GM21390 (cell line): ENCODE measurements around the gene ZNF45.
"Not testable (repeated sequence)": the region's sequence is repeated elsewhere in the genome, so short reads cannot be mapped to it uniquely, and the experiment has no call there.

Source experiments
- ATAC-seq: cut with Tn5 transposase; IDR thresholded peaks from one replicate; pipeline ENCODE4 v1.9.1; 2021; ENCODE audit not compliant: unreplicated experiment

ZNF45 gene

DNA sequence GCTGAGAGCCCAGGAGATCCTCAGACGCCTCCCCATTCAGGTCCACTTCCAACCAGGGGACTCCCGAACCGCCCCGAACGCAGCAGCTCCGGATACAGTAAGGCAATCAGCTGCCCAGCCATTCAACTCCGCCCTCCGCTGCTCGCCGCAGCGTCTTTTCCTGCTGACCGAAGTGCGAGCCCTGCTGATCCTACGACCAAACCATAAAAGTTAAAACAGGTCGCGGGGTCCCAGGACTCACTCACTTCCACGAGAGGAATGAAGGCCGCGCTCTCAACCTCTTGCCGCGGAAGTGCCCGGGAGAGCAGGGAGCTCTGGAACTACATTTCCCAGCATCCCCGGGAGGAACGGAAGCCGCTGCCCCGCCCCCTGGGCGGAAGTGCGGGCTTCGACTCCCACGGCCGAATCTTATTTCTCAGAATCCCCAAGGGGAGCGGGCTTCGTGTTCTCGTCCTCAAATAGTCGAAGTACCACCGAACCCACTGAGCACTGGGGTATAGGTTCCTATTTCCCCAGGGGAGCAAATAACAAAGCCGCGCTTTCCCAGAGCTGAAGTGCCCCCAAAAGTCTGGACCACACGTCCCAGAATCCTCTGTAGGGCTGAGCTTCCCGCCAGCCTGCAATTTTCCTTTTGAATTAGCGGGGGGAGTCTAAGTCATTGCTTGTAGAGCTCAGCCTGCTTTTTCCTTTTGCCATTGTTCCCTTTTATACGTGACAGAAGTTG is at the start of gene ZNF45:
ZNF45 (minus strand) TSS at position 298 of the 724 bp plus-strand sequence. CDS start 13,097 bp downstream, outside the sequence.
- peak; percentile 95 for ATAC-seq

DNA sequence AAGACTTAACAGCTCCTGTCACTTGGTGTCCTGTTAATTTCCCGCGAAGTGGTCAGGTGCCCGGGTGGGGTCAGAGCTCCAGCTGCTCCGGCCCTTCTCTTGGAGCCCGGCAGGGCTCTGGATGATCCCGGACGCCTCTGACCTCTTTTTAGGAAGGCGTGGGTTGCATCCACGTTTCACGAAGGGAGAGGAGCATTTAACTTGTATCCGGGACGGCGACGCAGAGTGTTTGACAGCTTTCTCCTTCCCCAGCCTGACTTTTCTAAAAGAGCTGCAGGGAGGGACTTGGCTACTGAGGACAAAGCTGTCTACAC is 49.6 kb upstream of the ZNF45 start:
- ATAC-seq: no peak

DNA sequence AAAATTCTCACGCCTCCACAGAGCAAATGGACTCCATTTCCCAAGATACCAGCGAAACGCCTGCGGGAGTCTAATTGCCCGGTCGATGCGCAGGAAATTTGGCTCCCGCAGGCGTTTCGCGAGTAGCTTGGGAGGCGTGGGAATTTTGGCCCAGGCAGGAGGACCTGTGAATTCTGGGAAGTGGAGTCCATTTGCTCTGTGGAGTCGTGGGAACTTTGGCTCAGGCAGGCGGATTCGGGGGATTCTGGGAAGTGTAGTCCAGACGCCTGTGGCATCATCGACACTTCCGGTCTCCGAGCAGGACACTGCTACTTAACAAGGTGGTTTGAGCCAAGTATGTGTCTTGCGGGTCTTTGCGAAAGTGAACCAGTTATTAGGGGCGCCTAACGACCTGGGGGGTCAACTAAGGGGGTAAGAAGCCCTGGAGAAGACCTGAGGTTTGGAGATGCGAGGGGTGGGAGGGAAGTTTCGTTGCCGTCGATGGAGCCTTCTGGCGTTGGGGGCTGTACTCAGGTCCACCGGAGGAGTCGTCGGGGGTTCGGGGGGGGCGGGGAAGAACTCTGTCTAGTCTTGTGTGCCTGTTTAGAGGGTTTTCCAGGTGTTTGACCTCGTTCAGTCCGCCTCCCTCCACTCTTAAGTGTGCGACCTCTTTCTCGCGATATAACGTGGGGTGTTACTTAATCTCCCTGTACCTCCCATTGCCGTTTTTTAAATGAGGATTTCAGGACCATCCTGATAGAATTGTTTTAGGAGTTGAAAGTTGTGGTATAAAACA is 49.0 kb upstream of the ZNF45 start, which contains the start of gene ZNF155:
ZNF155 (plus strand) TSS at position 277 of the 775 bp plus-strand sequence. CDS start 4,356 bp downstream, outside the sequence.
- peak; percentile 90 for ATAC-seq

DNA sequence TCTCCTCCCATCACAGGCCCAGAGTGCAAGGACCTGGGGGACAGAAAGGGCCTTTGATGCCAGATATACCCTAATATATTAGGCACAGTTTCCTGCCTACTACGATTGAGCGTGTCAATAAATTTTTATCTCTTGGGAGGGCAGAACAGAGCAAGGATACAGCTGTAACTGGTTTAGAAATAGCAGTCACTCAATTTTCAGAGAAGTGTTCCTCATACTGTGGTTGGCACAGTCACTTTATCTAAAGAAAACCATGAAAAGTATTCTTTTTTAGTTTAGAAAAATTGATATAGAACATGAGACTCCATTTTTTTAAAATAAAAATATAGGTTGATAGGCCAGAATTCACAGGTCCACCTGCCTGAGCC is 48.4 kb upstream of the ZNF45 start:
- peak; percentile 27 for ATAC-seq

DNA sequence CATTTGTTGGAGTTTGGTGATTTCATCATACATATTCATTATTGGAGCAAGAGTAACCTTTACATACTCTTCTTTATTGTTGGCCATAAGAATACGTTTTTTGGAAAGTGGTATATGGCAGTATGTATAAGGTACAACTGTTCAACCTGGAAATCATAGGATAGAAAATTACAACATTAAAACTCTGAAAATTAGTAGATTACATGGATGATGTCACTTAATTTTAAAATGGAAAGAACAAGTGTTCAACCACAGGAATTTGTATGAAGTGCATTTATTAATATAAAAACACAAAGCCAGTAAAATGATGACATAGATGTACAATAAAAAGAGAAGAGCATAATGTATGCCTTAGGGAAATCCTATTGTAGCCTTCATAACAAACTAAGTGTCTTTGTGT is 41.6 kb upstream of the ZNF45 start:
- no peak for ATAC-seq

DNA sequence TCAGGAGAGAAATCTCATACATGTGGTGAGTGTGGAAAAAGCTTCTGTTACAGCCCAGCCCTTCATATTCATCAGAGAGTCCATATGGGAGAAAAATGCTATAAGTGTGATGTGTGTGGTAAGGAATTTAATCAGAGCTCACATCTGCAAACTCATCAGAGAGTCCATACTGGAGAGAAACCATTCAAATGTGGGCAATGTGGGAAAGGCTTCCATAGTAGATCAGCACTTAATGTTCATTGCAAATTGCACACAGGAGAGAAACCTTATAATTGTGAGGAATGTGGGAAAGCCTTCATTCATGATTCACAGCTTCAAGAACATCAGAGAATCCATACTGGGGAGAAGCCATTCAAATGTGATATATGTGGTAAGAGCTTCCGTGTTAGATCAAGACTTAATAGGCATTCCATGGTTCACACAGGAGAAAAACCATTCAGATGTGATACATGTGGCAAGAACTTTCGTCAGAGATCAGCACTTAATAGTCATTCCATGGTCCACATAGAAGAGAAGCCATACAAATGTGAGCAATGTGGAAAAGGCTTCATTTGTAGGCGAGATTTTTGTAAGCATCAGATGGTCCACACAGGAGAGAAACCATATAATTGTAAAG is 31.1 kb upstream of the ZNF45 start:
- ATAC-seq: no peak

DNA sequence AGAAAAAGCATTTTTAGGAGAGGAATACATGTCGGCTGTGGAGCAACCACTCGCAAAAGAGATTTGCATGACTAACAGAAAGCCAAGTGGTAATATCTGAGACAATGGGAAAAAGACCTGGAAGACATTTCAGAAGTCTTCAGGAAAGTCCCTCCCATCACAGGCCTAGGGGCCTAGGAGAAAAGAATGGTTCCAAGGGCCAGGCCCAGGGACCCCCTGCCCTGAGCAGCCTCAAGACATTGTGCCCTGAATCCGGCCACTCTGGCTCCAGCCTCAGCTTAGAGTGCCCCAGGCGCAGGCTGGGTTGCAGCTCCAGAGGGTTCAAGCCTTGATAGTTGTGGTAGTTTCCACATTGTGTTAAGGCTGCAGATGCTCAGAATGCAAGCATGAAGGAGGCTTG is 25.3 kb upstream of the ZNF45 start:
- ATAC-seq: no peak

DNA sequence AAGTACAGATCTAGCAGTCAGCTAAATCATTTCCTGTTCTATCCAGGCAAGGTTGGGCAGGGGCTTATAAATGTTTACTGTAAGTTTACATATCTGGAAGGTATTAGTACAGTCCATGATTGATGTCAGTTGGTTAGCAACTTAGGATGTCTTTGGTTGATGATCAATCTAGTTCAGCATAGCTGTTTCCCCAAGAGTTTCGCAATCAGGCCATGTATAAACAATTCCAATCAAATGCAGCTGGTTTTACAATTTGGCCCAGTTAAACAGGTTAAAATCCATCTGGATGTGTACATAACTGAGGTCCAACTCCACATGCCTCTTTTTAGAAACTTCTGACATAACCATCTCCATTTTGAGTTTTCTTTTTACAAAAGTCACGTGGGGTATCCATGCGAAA is 22.8 kb upstream of the ZNF45 start:
- ATAC-seq: no peak

DNA sequence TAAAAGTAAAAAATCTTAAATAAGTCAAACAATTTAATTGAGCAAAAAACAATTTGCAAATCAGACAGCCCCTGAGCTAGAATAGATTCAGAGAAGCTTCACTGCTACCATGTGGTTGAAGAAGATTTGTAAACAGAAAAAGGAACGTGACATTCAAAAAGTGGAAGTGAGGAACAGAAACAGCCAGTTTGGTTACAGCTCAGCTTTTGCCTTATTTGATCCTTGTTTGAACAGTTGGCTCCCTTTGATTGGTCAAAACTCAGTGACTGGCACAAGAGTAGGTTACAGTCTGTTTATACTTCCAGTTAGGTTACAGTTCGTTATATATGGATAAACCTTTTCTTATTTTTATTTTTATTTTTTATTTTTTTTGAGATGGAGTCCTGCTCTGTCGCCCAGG is 21.7 kb upstream of the ZNF45 start:
- no peak for ATAC-seq

DNA sequence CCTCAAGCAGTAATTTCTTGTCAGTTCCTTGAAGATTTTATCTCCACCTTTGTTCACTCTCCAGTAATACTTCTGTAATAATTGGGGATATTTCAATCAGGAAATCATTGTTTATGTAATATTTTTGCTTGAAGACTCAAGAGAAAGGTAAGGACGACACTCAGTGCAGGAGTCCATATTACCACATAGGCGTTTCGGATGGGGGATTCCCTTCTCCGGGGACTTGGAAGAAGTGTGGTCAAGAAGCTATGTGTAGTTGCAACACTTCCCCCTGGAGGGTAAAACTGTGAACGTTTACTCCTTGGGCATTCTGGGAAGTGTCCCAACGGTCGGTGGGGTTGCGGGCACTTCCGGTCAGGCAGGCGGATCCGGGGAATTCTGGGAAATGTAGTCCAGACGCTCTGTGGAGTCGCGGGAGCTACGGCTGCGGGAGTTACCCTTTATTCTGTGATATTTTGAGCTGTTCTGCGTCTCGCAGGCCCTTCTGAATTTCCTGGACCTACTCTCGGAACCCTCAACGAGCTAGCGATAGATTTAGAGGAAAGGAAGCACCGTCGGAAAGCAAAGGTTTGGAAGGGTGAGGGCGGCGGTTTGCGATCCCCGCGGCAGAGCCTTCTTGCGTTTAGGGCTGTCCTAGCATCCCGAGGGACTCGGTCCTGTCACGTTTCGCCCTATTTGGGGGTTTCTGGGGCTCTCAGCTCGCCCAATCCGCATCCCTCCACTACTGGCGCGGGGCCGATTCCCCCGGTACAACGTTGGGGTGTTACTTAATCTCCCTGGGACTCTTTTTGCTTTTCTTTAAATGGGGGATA is 16.0 kb upstream of the ZNF45 start, which contains the start of gene ZNF221:
ZNF221 (plus strand) TSS at position 395 of the 812 bp plus-strand sequence. CDS start 11,499 bp downstream, outside the sequence.
- peak; percentile 93 for ATAC-seq

DNA sequence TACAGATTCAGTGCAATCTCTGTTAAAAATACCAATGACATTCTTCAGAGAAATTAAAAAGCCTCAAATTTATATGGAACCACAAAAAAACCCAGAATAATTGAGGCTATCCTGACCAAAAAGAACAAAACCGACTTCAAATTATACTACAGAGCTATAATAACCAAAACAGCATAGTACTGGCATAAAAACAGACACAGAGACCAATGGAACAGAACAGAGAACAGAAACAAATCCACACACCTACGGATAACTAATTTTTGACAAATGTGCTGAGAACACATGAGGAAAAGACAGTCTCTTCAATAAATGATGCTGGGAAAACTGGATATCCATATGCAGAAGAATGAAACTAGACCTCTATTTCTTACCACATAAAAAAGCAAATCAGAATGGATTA is 14.7 kb upstream of the ZNF45 start:
- not testable (repeated sequence) for ATAC-seq

DNA sequence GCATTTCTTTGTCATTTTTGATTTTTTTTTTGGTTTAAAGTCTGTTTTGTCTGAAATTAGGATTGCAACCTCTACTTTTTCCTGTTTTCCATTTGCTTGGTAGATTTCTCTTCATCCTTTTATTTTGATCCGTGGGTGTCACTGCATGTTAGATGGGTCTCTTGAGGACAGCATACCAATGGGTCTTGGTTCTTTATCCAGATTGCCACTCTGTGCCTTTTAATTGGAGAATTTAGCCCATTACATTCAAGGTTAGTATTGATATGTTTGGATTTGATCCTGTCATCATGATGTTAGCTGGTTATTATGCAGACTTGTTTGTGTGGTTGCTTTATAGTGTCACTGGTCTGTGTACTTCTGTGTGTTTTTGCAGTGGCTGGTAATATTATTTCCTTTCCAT is 12.3 kb upstream of the ZNF45 start:
- not testable (repeated sequence) for ATAC-seq

DNA sequence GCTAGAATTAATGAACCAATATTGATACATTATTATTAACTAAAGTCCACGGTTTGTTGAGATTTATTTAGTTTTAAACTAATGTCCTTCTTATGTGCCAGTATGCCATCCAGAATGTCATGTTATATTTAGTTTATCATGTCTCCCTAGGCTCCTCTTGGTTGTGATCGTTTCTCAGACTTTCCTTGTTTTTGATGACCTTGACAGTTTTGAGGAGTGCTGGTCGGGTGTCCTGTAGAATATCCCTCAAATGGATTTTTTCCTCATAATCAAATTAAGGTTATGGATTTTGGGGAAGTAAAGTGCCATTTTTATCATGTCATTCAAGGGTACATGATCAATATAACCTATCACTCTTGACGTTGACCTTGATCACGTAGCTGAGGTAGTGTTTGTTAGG is 6.1 kb upstream of the ZNF45 start:
- ATAC-seq: no peak

DNA sequence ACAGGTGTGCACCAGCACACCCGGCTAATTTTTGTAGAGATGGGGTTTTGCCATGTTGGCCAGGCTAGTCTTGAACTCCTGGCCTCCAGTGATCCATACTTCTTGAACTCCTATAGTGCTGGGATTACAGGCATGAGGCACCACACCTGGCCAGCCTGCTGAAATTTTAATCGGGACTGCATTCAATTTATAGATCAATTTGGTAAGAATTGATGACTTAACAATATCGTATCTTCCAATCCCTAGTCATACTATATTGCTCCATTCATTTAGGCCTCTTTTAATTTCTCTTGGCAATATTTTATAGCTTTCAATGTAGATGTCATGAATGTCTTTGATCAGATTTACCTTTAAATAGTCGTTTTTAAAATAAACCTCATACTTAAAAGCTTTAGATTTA is 5.6 kb upstream of the ZNF45 start:
- no peak for ATAC-seq

DNA sequence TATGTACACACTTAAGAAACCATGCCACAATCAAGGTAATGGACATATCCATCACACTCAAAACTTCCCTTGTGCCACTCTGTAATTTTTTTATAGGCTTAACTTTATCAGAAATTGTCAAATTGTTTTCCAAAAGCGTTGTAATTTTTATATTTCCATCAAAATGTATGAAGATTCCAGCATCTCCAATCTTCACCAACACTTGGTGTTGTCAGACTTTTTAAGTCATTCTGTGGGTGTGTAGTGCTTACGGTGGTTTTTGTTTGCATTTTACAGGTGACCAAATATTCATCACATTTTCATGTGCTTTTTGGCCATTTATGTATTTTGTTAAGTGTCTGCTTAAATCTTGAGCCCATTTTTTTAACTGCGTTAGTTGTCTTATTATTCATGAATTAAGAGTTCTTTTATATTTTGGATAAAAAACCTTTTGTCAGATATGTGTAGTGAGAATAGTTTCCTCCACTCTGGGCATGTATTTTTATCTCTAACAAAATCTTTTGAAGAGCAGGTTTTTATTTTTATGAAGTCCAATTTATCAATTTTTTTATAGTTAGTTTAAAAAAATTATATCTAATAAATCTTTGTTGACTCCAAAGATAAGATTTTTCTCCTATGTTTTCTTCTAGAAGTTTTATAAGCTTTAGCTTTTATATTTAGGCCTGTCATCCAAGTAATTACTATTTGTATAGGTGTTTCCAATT is 4.6 kb upstream of the ZNF45 start:
- no peak for ATAC-seq

DNA sequence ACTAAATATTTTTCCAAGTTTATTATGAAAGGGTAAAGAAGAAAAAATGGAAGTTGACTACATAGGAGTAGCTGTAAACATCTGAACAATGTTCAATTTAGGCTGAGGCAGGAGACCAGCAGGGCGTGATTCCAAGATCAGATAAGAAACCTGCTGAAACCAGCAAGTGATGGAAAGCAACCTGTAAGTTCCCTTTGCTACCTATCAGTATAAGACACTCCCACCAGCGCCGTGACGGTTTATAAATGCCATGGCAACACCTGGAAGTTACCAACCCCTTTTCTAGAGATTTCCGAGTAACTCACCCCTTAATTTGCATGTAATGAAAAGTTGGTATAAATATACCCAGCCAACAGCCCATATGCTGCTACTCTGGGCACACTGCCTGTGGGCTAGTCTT is 1.1 kb upstream of the ZNF45 start:
- no peak for ATAC-seq

DNA sequence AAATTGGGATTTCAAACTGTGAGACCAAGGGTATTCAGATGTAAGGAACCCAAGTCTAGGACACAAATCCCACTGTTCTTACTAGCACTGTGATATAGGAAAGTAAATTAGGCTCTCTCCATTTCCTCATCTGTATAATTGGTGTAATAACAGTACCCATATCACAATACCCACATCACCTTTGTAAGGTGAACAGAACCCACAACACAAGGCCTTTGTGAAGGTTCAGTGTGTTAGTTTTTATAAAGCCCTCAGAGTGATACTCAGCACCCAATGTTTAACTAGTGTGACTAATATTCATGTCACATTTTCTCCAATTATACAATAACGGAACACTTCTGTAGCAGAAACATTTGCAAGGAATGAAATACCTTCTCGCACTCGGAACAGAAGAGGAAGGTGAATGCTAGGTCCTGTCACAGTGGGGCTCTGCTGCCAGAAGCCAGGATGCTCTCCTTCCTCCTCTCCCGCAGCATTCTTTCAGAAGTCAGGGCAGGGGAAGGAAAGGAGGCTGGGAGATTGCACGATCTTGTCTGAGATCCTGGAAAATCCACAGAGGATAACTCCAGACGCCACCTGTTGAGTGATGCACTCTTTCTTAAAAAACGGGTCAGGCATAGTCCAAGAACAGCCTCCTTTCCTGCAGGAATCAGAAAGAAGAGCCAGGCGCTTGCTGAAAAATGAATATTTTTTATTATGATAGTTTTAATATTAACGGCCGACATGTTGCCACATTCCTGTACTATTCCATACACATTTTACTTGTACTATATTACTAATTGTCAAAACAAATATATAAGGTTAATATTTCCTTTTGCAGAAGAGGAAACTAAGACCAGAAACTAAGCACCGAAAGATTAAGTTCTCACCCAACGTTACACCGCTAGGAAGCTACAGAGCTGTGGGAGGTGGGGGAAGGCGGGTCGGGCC is 762 bp downstream of the ZNF45 start:
- no peak for ATAC-seq

DNA sequence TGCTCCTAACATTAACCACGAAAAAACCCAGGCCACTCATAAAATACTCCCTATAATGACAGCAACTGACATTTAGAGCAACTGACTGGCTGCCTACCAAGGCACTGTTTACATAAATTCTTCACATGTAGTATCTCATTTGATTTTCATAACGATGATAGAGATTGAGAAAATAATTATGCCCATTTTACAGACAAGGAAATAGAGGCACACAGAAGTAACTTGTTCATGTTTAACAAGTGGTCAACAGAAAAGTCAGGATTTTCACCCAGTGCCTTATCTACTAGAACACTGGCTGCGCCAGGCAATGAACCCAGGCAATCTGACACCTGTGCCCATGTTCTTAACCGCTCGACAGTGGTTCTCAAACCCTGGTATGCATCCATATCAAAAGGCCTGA is 6.3 kb downstream of the ZNF45 start:
- no peak for ATAC-seq

DNA sequence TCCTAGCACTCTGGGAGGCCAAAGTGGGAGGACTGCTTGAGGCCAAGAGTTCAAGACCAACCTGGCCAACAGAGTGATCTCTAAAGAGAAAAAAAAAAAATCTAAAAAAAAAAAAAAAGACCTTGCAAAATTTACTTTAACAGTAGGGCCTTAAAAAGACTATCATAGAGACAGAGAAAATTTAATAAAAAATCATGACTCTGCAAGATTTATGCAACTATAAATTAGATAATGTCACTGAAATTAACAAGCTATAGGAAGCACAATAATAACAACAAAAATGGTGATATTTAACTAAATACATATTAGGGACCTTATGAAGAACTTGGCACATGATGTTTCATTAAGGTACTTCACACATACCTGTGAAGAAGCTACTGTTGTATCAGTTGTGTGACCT is 11.2 kb downstream of the ZNF45 start:
- no peak for ATAC-seq
